ENCODE results near the gene NETO1. TPM values are rescaled to one million over a fixed set of nuclear protein-coding genes. Genes with fewer than 3 reads are reported as not detected.

NETO1 gene
- total and polyA plus RNA-seq, 2 of the 13 experiments (the other 11 are each of a cell fraction or from before 2014, with no cell fraction given): not detected

DNA sequence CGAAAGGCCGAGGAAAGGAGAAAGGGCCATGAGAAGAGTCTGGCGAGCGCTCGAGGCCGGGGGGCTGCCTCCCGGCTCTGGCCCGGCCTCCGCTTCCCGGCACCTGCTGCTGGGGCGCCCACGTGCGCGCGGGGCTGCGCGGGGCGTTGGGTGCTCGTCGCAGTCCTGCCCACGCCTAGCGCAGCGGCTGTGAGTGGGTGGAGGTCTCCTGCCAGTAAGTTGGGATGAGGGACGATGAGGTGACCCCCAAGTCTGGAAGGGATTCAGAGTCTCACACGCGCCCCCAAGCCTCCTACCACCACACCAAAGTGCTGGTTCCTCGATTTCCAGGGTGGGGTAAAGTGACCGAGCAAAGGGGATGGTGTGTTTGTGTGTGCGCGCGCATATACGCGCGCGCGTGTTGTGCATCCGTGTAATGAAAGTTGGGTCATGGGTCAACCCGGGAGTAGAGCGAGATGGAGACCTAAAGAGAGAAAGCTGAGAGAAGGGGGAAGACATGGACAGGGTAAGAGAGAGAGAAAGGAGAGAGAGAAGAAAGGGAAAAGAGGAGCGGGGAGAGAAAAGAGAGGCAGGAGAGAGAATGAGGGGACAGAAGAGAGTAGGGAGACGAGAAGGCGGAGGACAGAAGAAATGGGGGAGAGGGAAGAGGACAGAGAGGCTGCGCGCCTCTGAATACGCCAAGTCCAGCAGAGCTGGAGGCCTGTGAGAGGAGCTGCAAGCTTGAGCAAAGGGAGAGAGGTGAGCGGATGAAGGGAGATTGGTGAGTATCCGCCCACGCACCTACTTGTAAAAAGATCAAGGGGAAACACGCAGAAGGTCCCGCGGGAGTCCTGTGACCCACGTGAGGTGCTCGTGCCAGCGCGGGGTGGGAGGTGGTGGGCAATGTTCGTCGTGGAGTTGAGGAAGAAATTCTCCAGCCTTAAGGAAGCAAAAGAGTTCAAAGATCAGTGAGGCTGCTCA is 1.7 kb upstream of the NETO1 start:
- no peak overlapping the region for H3K27ac ChIP-seq (ENCODE audit: extremely low read length, insufficient read depth, low read length)
- H2AFZ ChIP-seq (ENCODE audit: low read length): no peak overlapping the region
- 37% methylated on average over 40 of the region's 57 CpGs for WGBS (ENCODE audit: low lambda C conversion rate)
- in situ Hi-C loops (cut with HindIII; ENCODE audit: extremely low pct_ligation_motif_present, low pct_unique_long_range_greater_than_20kb): no loop called here
- no peaks in the 10 kb centered on the region for H3K79me2 ChIP-seq (ENCODE audit: insufficient read depth, low read length)
- no peak overlapping the region for H3K4me2 ChIP-seq (ENCODE audit: low read depth, low read length)
- no peak for TF ChIP-seq ARID2 (CRISPR knock-in tag; IDR thresholded peaks at IDR 0.05; ENCODE audit: borderline replicate concordance)
- TF ChIP-seq, protein P1, sequence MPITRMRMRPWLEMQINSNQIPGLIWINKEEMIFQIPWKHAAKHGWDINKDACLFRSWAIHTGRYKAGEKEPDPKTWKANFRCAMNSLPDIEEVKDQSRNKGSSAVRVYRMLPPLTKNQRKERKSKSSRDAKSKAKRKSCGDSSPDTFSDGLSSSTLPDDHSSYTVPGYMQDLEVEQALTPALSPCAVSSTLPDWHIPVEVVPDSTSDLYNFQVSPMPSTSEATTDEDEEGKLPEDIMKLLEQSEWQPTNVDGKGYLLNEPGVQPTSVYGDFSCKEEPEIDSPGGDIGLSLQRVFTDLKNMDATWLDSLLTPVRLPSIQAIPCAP (CRISPR knock-in tag; IDR thresholded peaks at IDR 0.05; ENCODE audit: low read depth): no peak
- no peak for FAIRE-seq
- H4K20me1 ChIP-seq (ENCODE audit: insufficient read depth, low read length): no peaks in the 10 kb centered on the region
- DNase-seq (ENCODE audit: low spot score): no peak
- no peak overlapping the region for H3K9ac ChIP-seq (ENCODE audit: insufficient read depth, low read depth, low read length)
- H3K27me3 ChIP-seq (ENCODE audit: control insufficient read depth in 1 of 2, insufficient read depth in 2 of 2, low read length in 2 of 2): no peaks in the 10 kb centered on the region
- ChIA-PET POLR2A (no interaction called here), CTCF (ENCODE audit: low intra/inter-chr PET ratio, low total read pairs) (no interaction called here)
- no peaks in the 10 kb centered on the region for H3K9me3 ChIP-seq (ENCODE audit: low read length)
- ATAC-seq: no peak
- no peak overlapping the region for H3K4me3 ChIP-seq (replicated peaks in 1 of 3; ENCODE audit: insufficient read depth in 1 of 3, low read depth in 2 of 3, low read length in 3 of 3)
- intact Hi-C loops (cut with micrococcal nuclease; ENCODE audit: unreplicated experiment): no loop called here
- no peaks in the 10 kb centered on the region for H3K4me1 ChIP-seq (ENCODE audit: insufficient read depth, low read length)
- no TSS peak for BruUV-seq (replicated peaks)
- no peaks in the 10 kb centered on the region for H3K36me3 ChIP-seq (replicated peaks in 1 of 2; ENCODE audit: control insufficient read depth in 1 of 2, insufficient read depth in 2 of 2, low read length in 2 of 2)

DNA sequence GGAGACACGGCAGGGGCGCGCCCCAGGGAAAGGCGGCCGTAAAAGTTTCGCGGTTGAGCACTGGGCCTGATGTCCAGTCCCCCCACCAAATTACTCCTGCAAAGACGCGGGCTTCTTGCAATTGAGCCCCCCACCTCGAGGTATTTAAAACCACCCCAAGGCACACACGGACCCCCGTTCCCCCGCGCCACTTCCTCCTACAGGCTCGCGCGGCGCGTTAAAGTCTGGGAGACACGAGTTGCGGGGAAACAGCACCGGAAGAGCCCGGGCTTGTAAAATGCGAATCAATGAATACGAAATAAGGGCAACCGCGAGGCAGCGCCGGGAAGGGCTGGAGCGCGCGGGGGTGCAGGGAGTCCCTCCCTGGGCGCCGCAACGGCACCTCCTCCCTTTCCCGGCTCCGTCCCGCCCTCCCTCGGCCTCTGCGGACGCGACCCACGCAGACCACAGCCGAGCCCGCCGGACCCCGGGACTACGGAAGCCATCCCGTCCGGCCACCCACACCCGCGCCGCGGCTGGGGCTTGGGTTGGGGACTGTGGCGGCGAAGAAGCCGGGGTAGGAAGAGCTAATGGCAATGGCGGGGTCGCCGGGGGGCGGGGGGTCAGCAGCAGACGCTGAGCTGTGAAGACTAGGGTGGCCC is 918 bp upstream of the NETO1 start:
- CTCF ChIA-PET (ENCODE audit: low intra/inter-chr PET ratio, low total read pairs): no interaction called here
- Histone ChIP-seq H3K9ac (ENCODE audit: insufficient read depth, low read depth, low read length) (no peak overlapping the region), H3K79me2 (ENCODE audit: insufficient read depth, low read length) (no peaks in the 10 kb centered on the region), H3K27ac (ENCODE audit: extremely low read length, insufficient read depth, low read length) (no peak overlapping the region), H3K4me1 (ENCODE audit: insufficient read depth, low read length) (no peaks in the 10 kb centered on the region), H3K4me2 (ENCODE audit: low read depth, low read length) (no peak overlapping the region), H2AFZ (ENCODE audit: low read length) (no peak overlapping the region), H3K36me3 (replicated peaks in 1 of 2; ENCODE audit: control insufficient read depth in 1 of 2, insufficient read depth in 2 of 2, low read length in 2 of 2) (no peaks in the 10 kb centered on the region), H3K27me3 (ENCODE audit: control insufficient read depth in 1 of 2, insufficient read depth in 2 of 2, low read length in 2 of 2) (no peaks in the 10 kb centered on the region), H3K9me3 (ENCODE audit: low read length) (no peaks in the 10 kb centered on the region), H4K20me1 (ENCODE audit: insufficient read depth, low read length) (no peaks in the 10 kb centered on the region), H3K4me3 (replicated peaks in 1 of 3; ENCODE audit: insufficient read depth in 1 of 3, low read depth in 2 of 3, low read length in 3 of 3) (no peak overlapping the region)
- FAIRE-seq (no peak), ATAC-seq (no peak), DNase-seq (ENCODE audit: low spot score) (no peak)
- WGBS (ENCODE audit: low lambda C conversion rate): 75% methylated on average over 52 of the region's 62 CpGs
- intact Hi-C loops (cut with micrococcal nuclease; ENCODE audit: unreplicated experiment): no loop called here
- in situ Hi-C loops (cut with HindIII; ENCODE audit: extremely low pct_ligation_motif_present, low pct_unique_long_range_greater_than_20kb): no loop called here
- no TSS peak for BruUV-seq (replicated peaks)
- POLR2A ChIA-PET: no interaction called here
- TF ChIP-seq, protein P2, sequence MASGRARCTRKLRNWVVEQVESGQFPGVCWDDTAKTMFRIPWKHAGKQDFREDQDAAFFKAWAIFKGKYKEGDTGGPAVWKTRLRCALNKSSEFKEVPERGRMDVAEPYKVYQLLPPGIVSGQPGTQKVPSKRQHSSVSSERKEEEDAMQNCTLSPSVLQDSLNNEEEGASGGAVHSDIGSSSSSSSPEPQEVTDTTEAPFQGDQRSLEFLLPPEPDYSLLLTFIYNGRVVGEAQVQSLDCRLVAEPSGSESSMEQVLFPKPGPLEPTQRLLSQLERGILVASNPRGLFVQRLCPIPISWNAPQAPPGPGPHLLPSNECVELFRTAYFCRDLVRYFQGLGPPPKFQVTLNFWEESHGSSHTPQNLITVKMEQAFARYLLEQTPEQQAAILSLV (CRISPR knock-in tag; IDR thresholded peaks at IDR 0.05; ENCODE audit: borderline replicate concordance): no peak
- no peak for TF ChIP-seq REXO4 (CRISPR knock-in tag; IDR thresholded peaks at IDR 0.05; ENCODE audit: borderline replicate concordance)
- TF ChIP-seq CREM (IDR thresholded peaks at IDR 0.05): no peak
- TF ChIP-seq CREM (CRISPR knock-in tag; IDR thresholded peaks at IDR 0.05): no peak
- no peak for TF ChIP-seq FOSL1 (CRISPR knock-in tag; IDR thresholded peaks at IDR 0.05; ENCODE audit: borderline replicate concordance)
- TF ChIP-seq, protein P3, sequence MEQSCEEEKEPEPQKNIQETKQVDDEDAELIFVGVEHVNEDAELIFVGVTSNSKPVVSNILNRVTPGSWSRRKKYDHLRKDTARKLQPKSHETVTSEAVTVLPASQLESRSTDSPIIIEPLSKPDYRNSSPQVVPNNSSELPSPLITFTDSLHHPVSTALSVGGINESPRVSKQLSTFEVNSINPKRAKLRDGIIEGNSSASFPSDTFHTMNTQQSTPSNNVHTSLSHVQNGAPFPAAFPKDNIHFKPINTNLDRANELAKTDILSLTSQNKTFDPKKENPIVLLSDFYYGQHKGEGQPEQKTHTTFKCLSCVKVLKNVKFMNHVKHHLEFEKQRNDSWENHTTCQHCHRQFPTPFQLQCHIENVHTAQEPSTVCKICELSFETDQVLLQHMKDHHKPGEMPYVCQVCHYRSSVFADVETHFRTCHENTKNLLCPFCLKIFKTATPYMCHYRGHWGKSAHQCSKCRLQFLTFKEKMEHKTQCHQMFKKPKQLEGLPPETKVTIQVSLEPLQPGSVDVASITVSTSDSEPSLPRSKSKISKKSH (CRISPR knock-in tag; IDR thresholded peaks at IDR 0.05; ENCODE audit: borderline replicate concordance): no peak
- TF ChIP-seq RORA (CRISPR knock-in tag; IDR thresholded peaks at IDR 0.05): no peak
- TF ChIP-seq POLR2G (IDR thresholded peaks at IDR 0.05; ENCODE audit: low read depth, low read length): no peak
- no peak for TF ChIP-seq ZNF766 (CRISPR knock-in tag; IDR thresholded peaks at IDR 0.05; ENCODE audit: borderline replicate concordance)

All from HepG2 (cell line).